Left ventricle myocardium inferior (tissue), 1 donor: ENCODE data around the gene NOS1. TPM values are rescaled to one million over a fixed set of nuclear protein-coding genes. Genes with fewer than 3 reads are reported as not detected.
"Not testable (repeated sequence)": the region's sequence is repeated elsewhere in the genome, so short reads cannot be mapped to it uniquely, and the experiment has no call there.

Experiments
- DNase-seq: peaks from one replicate; pipeline ENCODE4 v3.0.0-alpha.2; 2020
- H3K27ac ChIP-seq: fragments of 200-600 bp; replicated peaks from 2 replicates; pipeline ENCODE4 v1.8.0; 2021
- H3K27me3 ChIP-seq: fragments of 200-600 bp; 2 replicates; pipeline ENCODE4 v1.8.0; 2021; ENCODE audit warnings: low read depth
- H3K36me3 ChIP-seq: fragments of 200-600 bp; 2 replicates; pipeline ENCODE4 v1.8.0; 2021
- H3K4me1 ChIP-seq: fragments of 200-600 bp; 2 replicates; pipeline ENCODE4 v1.8.0; 2021
- H3K4me3 ChIP-seq: fragments of 200-600 bp; 2 replicates; pipeline ENCODE4 v1.8.0; 2021; ENCODE audit warnings: mild to moderate bottlenecking, moderate library complexity
- H3K9me3 ChIP-seq: fragments of 200-600 bp; replicated peaks from 2 replicates; pipeline ENCODE4 v1.8.0; 2021
- CTCF ChIP-seq: fragments of 200-600 bp; IDR thresholded peaks from 2 replicates; pipeline ENCODE4 v1.8.0; 2021; ENCODE audit warnings: antibody characterized with exemption, mild to moderate bottlenecking, borderline replicate concordance
- intact Hi-C: fragments of 100-400 bp; cut with micrococcal nuclease; formaldehyde crosslinking; loops from one replicate; pipeline ENCODE4 v1.11.0; 2022
- total RNA-seq: library from RNA; stranded (reverse); fragmentation: NEBNext Ultra II Directional; extraction: Animal tissue kit (Norgen Biotek cat#: 25700); gene quantifications from one replicate; pipeline ENCODE4 v1.2.1, GENCODE V29; 2021
- donor health status: DM: no; HTN: yes; CAD: no; lungs with severe emphysema.

The NOS1 gene
- total RNA-seq, 1 donor from 2014 or later = 0.22 TPM

GRCh38 chr12:117403586-117404139 is 42.2 kb upstream of the NOS1 start:
- Histone ChIP-seq H3K4me1 (peaks cover 9% of the 10 kb centered on the region), H3K9me3 (peaks cover 8% of the 10 kb centered on the region), H3K27ac (no peak overlapping the region), H3K27me3 (peaks cover 16% of the 10 kb centered on the region), H3K36me3 (no peaks in the 10 kb centered on the region), H3K4me3 (no peak overlapping the region)
- DNase-seq = no peak
- no peak for TF ChIP-seq CTCF
- intact Hi-C loops = no loop called here

GRCh38 chr12:117402363-117402762 is 40.9 kb upstream of the NOS1 start:
- Histone ChIP-seq H3K36me3 (no peaks in the 10 kb centered on the region), H3K27me3 (peaks cover 16% of the 10 kb centered on the region), H3K27ac (no peak overlapping the region), H3K9me3 (peaks cover 11% of the 10 kb centered on the region), H3K4me3 (no peak overlapping the region), H3K4me1 (no peaks in the 10 kb centered on the region)
- no peak for DNase-seq
- intact Hi-C loops = no loop called here
- TF ChIP-seq CTCF = no peak

- no peak for TF ChIP-seq CTCF
- Histone ChIP-seq H3K4me3 (no peak overlapping the region), H3K9me3 (peaks cover 17% of the 10 kb centered on the region), H3K27ac (no peak overlapping the region), H3K27me3 (peaks cover 23% of the 10 kb centered on the region), H3K4me1 (no peaks in the 10 kb centered on the region), H3K36me3 (no peaks in the 10 kb centered on the region)
- DNase-seq = no peak
- intact Hi-C loops = no loop called here
Measured at GRCh38 chr12:117400912-117401311, 39.5 kb upstream of the NOS1 start.

GRCh38 chr12:117398482-117398881 is 37.1 kb upstream of the NOS1 start:
- H3K36me3 ChIP-seq, H3K4me1 ChIP-seq, H3K27ac ChIP-seq, intact Hi-C loops, H3K4me3 ChIP-seq, H3K9me3 ChIP-seq, DNase-seq: not testable (repeated sequence)
- H3K27me3 ChIP-seq = peaks cover 17% of the 10 kb centered on the region

GRCh38 chr12:117395766-117396165 is 34.3 kb upstream of the NOS1 start:
- no peak overlapping the region for H3K4me3 ChIP-seq
- peaks cover 9% of the 10 kb centered on the region for H3K9me3 ChIP-seq
- peaks cover 40% of the 10 kb centered on the region for H3K27me3 ChIP-seq
- H3K27ac ChIP-seq = no peak overlapping the region
- no peaks in the 10 kb centered on the region for H3K36me3 ChIP-seq
- no peak for TF ChIP-seq CTCF
- H3K4me1 ChIP-seq = no peaks in the 10 kb centered on the region
- intact Hi-C loops = no loop called here
- DNase-seq = no peak

- Histone ChIP-seq H3K4me3 (no peak overlapping the region), H3K27me3 (peaks cover 50% of the 10 kb centered on the region), H3K36me3 (no peaks in the 10 kb centered on the region), H3K9me3 (peaks cover 9% of the 10 kb centered on the region), H3K4me1 (no peaks in the 10 kb centered on the region), H3K27ac (no peak overlapping the region)
- no peak for DNase-seq
- intact Hi-C loops = no loop called here
- TF ChIP-seq CTCF = no peak
Measured at GRCh38 chr12:117394491-117394890, 33.1 kb upstream of the NOS1 start.
